Effector memory CD4-positive, alpha-beta T cell (primary cell): ENCODE results near the gene NCKAP5.

ENCODE experiments used
- DNase-seq, 3 donors: peaks; one replicate each; pipeline ENCODE4 v3.0.0-alpha.2; 2020
- H3K27ac ChIP-seq: 2 replicates; pipeline ENCODE4 v1.7.0; 2013; ENCODE audit warnings: mild to moderate bottlenecking, low read length, moderate library complexity; ENCODE audit not compliant: insufficient read depth, poor library complexity, severe bottlenecking
- H3K27me3 ChIP-seq: replicated peaks from 2 replicates; pipeline ENCODE4 v1.7.0; 2013; ENCODE audit warnings: mild to moderate bottlenecking, low read length; ENCODE audit not compliant: insufficient read depth, control insufficient read depth, poor library complexity, severe bottlenecking
- H3K36me3 ChIP-seq: 2 replicates; pipeline ENCODE4 v1.7.0; 2013; ENCODE audit warnings: mild to moderate bottlenecking, low read length, moderate library complexity; ENCODE audit not compliant: control insufficient read depth, insufficient read depth
- H3K4me1 ChIP-seq: 2 replicates; pipeline ENCODE4 v1.7.0; 2013; ENCODE audit warnings: low read length, mild to moderate bottlenecking; ENCODE audit not compliant: control insufficient read depth, insufficient read depth, poor library complexity, severe bottlenecking
- H3K4me3 ChIP-seq: 2 replicates; pipeline ENCODE4 v1.7.0; 2013; ENCODE audit warnings: low read length, low read depth, mild to moderate bottlenecking; ENCODE audit not compliant: insufficient read depth, poor library complexity, severe bottlenecking
- H3K9me3 ChIP-seq: 2 replicates; pipeline ENCODE4 v1.7.0; 2013; ENCODE audit warnings: mild to moderate bottlenecking, low read length, moderate library complexity; ENCODE audit not compliant: control insufficient read depth

The NCKAP5 gene

DNA sequence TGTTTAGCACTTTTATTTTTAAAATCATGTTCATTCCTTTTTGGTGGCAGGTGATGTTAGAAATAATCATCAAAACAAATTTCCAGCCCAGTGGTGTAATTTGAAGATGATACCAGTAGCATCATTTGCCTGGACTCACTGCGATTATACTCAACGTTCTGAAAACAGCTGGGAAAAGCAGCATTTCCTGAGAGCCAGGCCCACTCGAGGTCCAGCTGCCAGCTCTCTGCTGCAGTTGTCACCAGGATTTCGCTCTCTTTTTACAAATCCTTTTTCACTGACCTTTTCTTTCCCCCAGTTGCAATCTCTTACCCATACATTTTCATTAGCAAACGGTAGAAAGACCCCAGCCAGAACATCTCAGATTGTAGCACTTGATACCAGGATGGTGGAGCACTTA, 787.6 kb downstream of the NCKAP5 start:
- Histone ChIP-seq H3K4me3 (no peak overlapping the region), H3K36me3 (no peaks in the 10 kb centered on the region), H3K9me3 (no peaks in the 10 kb centered on the region), H3K27me3 (no peaks in the 10 kb centered on the region), H3K4me1 (no peaks in the 10 kb centered on the region), H3K27ac (no peak overlapping the region)
- DNase-seq: no peak

DNA sequence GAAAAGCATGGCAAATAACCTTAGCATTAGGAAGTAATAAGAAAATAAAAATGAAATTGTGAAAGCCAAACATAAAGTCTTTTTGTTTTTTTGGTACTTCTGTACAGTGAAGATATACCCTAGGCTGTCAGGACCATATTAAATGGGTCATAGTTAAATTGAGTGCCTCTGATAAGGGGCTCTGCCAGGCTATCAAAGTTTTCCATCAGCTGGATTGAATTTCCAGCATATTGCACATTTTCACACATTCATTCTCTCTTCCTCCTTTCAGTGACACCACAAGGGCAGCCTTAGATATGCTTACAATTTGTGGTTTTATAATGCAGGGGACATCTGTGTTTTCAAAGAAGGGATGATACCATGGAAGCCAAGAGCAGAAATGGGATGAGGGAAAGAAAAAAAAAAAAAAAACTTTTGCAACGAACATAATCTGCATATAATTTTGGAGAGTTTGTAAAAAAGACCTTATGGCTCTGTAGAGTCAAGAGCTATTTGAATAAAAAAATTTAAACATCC, 789.0 kb downstream of the NCKAP5 start:
- no peak for DNase-seq
- no peaks in the 10 kb centered on the region for H3K9me3 ChIP-seq
- no peak overlapping the region for H3K27ac ChIP-seq
- H3K36me3 ChIP-seq: no peaks in the 10 kb centered on the region
- no peak overlapping the region for H3K4me3 ChIP-seq
- H3K27me3 ChIP-seq: no peaks in the 10 kb centered on the region
- no peaks in the 10 kb centered on the region for H3K4me1 ChIP-seq

DNA sequence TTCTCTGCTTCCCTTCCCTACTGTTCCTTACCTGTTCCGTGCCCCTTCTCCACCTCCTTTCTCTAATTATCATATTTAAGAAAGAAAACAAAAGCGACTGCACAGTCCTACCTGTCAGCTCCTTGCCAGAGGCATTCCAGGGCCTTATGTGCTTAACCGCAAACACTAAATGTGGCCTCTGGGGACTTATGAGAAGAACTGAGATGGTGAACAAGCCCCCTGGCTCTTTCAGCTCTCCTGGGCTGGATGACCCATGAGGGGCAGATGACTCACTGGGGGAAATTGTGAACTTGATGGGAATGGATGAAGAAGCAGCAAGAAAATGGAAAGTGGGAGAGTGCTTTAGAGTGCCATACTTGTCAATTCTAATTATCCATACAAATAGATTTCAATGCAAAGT, 792.0 kb downstream of the NCKAP5 start:
- H3K4me3 ChIP-seq: no peak overlapping the region
- H3K27ac ChIP-seq: no peak overlapping the region
- no peaks in the 10 kb centered on the region for H3K27me3 ChIP-seq
- H3K4me1 ChIP-seq: no peaks in the 10 kb centered on the region
- no peaks in the 10 kb centered on the region for H3K36me3 ChIP-seq
- no peaks in the 10 kb centered on the region for H3K9me3 ChIP-seq
- no peak for DNase-seq

DNA sequence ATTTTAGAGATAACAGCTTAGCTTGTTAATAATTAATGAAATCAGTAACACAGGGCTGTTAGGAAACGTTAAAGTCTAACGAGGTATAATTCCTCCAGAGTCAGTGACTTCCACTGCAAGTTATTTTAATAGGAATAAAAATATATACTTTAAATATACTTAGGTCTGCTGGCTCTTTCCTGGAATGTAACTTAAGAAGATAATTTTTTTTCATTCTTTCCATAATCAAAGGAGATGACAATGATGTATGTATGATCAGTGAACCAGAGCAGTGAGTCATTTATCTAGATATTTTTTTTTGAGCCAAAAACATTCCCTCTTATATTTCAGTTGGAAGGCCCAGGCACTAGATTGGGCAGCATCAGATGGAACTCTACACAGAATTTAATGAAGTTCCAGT, 794.1 kb downstream of the NCKAP5 start:
- Histone ChIP-seq H3K27ac (no peak overlapping the region), H3K4me3 (no peak overlapping the region), H3K4me1 (no peaks in the 10 kb centered on the region), H3K36me3 (no peaks in the 10 kb centered on the region), H3K27me3 (no peaks in the 10 kb centered on the region), H3K9me3 (no peaks in the 10 kb centered on the region)
- no peak for DNase-seq

DNA sequence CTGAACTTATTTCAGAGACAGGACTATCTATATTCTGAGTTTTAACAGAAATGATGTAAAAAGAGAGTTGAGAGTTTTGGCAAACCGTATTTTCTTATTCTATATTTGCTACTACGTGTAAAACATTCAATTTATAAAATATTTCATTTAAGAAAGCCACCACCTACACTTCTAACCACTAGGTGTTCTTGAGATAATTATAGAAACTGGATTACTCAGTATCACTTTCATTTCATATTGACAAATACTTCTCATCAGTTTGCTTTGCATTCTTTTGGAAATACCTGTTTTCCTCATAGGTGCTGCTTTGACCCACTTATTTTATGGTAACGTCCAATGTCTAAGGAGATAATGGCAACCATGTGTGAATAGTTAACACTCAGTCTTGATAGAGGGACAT, 794.9 kb downstream of the NCKAP5 start:
- no peak for DNase-seq
- H3K4me3 ChIP-seq: no peak overlapping the region
- H3K36me3 ChIP-seq: no peaks in the 10 kb centered on the region
- H3K27me3 ChIP-seq: no peaks in the 10 kb centered on the region
- no peaks in the 10 kb centered on the region for H3K9me3 ChIP-seq
- no peaks in the 10 kb centered on the region for H3K4me1 ChIP-seq
- no peak overlapping the region for H3K27ac ChIP-seq

DNA sequence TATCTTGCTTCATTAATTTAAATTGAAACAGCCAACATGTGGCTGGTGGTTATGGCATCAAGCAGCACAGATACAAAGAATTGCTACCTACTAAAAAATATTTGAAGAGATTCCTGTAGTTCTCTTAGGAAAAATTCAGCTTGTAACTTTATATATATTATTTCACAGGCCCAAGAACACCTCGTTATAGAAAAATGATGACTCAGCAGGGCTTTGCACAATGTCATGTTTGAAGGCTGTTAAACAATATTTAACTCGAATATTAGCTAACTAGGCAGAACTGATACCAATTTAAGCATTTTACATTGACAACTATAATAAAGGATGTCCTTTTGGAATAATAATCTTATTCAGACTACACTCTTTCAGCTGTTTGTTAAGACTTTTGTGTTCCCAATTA, 795.9 kb downstream of the NCKAP5 start:
- Histone ChIP-seq H3K4me3 (no peak overlapping the region), H3K27me3 (no peaks in the 10 kb centered on the region), H3K9me3 (no peaks in the 10 kb centered on the region), H3K36me3 (no peaks in the 10 kb centered on the region), H3K27ac (no peak overlapping the region), H3K4me1 (no peaks in the 10 kb centered on the region)
- DNase-seq: no peak

DNA sequence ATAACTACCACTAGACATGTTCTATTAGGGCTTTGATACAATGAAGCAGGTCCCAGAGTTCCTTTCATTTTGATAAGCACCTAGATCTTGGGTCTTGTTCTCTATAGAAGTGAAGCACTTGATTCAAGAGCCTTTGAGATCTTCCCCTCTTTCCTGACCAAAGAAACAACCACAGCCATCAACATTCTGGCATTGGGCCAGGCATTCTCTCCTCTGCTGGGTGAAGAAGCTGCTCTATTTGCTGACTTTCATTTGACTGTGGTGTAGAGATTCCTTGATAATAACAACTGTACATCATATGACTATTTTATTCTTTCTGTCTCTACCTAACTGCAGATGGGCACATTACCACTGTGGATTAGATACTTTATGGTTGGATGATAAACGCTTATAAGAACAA, 801.7 kb downstream of the NCKAP5 start:
- Histone ChIP-seq H3K27ac (no peak overlapping the region), H3K27me3 (no peaks in the 10 kb centered on the region), H3K4me1 (no peaks in the 10 kb centered on the region), H3K4me3 (no peak overlapping the region), H3K9me3 (no peaks in the 10 kb centered on the region), H3K36me3 (no peaks in the 10 kb centered on the region)
- DNase-seq: no peak

DNA sequence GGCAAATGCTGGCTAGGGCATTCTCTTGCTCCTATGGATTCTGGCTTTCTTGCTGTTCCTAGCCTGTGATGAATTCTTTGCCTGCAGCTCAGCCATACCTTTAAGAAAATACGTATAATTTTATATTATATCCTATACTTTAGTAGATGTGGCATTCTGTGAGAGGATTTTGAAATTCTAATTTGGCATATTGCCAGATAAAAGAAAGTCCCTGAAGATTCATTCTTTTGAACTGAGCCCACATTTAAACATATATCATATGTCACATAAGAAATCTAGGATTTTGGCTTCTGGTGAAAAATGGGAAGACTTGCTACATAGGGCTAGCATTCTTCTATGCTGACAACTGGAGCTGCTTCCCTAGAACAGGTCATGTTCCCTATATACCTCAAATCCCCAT, 806.8 kb downstream of the NCKAP5 start:
- no peaks in the 10 kb centered on the region for H3K36me3 ChIP-seq
- no peak overlapping the region for H3K27ac ChIP-seq
- no peaks in the 10 kb centered on the region for H3K4me1 ChIP-seq
- H3K27me3 ChIP-seq: no peaks in the 10 kb centered on the region
- no peaks in the 10 kb centered on the region for H3K9me3 ChIP-seq
- no peak for DNase-seq
- H3K4me3 ChIP-seq: no peak overlapping the region

DNA sequence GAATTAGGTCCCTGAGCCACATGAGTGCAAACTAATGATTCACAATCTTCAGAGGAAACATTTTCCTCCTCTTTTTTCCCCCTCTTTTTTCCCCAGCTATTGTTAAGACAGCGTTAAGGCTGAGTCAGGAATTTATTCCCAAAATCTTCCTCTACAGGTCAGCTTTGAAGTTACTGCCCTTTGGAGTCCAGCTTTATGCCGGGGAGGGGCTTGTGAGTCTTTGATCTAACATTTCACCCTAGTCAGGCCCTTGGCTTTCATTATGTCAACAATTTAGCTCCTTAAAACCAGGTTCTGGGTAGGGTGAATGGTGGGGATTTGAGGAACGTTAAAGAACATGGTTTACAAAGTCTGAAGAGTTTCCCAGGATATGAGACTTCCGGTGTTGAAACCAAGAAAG, 807.3 kb downstream of the NCKAP5 start:
- H3K36me3 ChIP-seq: no peaks in the 10 kb centered on the region
- no peaks in the 10 kb centered on the region for H3K9me3 ChIP-seq
- no peak for DNase-seq
- H3K4me3 ChIP-seq: no peak overlapping the region
- no peak overlapping the region for H3K27ac ChIP-seq
- H3K4me1 ChIP-seq: no peaks in the 10 kb centered on the region
- no peaks in the 10 kb centered on the region for H3K27me3 ChIP-seq

DNA sequence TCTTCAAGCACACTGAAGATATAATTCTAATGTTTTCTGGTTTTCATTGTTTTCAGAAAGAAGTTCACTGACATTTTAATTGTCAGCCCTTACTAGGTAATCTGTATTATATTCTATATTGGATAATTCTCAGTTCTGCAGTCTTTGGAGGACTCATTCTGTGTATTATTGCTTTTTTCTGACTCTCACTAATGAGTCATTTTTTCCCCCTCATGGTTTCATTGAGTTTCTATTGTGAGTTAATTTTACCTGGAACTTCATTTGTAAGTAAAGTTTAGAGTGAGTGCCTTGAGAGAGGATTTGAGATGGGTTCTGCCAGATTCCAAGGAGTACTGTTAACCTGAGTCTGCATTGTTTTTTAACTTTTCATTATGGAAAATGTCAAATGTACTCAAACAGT, 807.9 kb downstream of the NCKAP5 start:
- Histone ChIP-seq H3K27ac (no peak overlapping the region), H3K36me3 (no peaks in the 10 kb centered on the region), H3K4me3 (no peak overlapping the region), H3K9me3 (no peaks in the 10 kb centered on the region), H3K4me1 (no peaks in the 10 kb centered on the region), H3K27me3 (no peaks in the 10 kb centered on the region)
- DNase-seq: no peak

DNA sequence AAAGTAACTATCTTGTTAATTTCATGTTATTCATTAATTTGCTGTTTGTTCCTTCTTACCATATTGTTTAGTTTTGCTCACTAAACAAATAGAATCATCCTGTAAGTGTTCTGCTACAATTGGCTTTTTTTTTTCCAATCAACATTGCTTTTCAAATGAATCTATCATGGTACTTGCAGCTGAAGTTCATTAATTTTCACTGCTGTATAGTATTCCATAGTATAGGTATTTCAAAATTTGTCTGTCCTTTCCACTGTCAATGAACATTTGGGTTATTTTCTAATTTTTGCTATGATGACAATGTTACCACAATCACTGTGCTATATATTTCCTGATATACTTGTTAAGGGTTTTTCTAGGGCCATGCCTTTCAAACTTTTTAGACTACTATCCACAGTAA, 809.3 kb downstream of the NCKAP5 start:
- Histone ChIP-seq H3K36me3 (no peaks in the 10 kb centered on the region), H3K4me1 (no peaks in the 10 kb centered on the region), H3K27ac (no peak overlapping the region), H3K9me3 (no peaks in the 10 kb centered on the region), H3K4me3 (no peak overlapping the region), H3K27me3 (no peaks in the 10 kb centered on the region)
- no peak for DNase-seq
